ENCODE data around the gene TPRN. TPM values are rescaled to one million over a fixed set of nuclear protein-coding genes. Genes with fewer than 3 reads are reported as not detected.

The TPRN gene
- total RNA-seq, 1 experiment from 2014 or later, result 5.7 TPM

GRCh38 chr9:137172901-137173795 lies 27.4 kb downstream of the TPRN start:
- peaks cover 39% of the 10 kb centered on the region for H3K4me1 ChIP-seq (ENCODE audit: low read length)
- peaks cover 22% of the 10 kb centered on the region; the same call in 1 of the 2 replicates for H4K20me1 ChIP-seq (ENCODE audit: insufficient read depth, low read depth, low read length)
- H3K27me3 ChIP-seq (ENCODE audit: low read length), result no peaks in the 10 kb centered on the region
- H3K36me3 ChIP-seq (ENCODE audit: insufficient read depth, low read length), result no peaks in the 10 kb centered on the region
- no peaks in the 10 kb centered on the region for H3K79me2 ChIP-seq (ENCODE audit: low read length)
- H3K4me3 ChIP-seq (ENCODE audit: low read length), result no peak overlapping the region
- no peak overlapping the region for H3K4me2 ChIP-seq (ENCODE audit: low read depth, low read length, poor library complexity, severe bottlenecking)
- no peak overlapping the region for H2AFZ ChIP-seq (ENCODE audit: low read length)
- H3K9ac ChIP-seq (ENCODE audit: low read length), result no peak overlapping the region
- no peak for DNase-seq
- no peak overlapping the region for H3K27ac ChIP-seq (ENCODE audit: low read length)
- H3K9me2 ChIP-seq (replicated peaks; ENCODE audit: insufficient read depth, low read length), result no peaks in the 10 kb centered on the region
- no peaks in the 10 kb centered on the region for H3K9me3 ChIP-seq (ENCODE audit: low read length)

- H3K27ac ChIP-seq (ENCODE audit: low read length), result no peak overlapping the region
- no peaks in the 10 kb centered on the region for H3K9me3 ChIP-seq (ENCODE audit: low read length)
- H4K20me1 ChIP-seq (ENCODE audit: insufficient read depth, low read depth, low read length), result peaks cover 22% of the 10 kb centered on the region; the same call in 1 of the 2 replicates
- H3K9me2 ChIP-seq (replicated peaks; ENCODE audit: insufficient read depth, low read length), result no peaks in the 10 kb centered on the region
- H3K4me1 ChIP-seq (ENCODE audit: low read length), result peaks cover 39% of the 10 kb centered on the region
- H3K79me2 ChIP-seq (ENCODE audit: low read length), result no peaks in the 10 kb centered on the region
- DNase-seq, result no peak
- no peak overlapping the region for H3K4me2 ChIP-seq (ENCODE audit: low read depth, low read length, poor library complexity, severe bottlenecking)
- H3K27me3 ChIP-seq (ENCODE audit: low read length), result no peaks in the 10 kb centered on the region
- H2AFZ ChIP-seq (ENCODE audit: low read length), result no peak overlapping the region
- no peak overlapping the region for H3K4me3 ChIP-seq (ENCODE audit: low read length)
- no peak overlapping the region for H3K9ac ChIP-seq (ENCODE audit: low read length)
- no peaks in the 10 kb centered on the region for H3K36me3 ChIP-seq (ENCODE audit: insufficient read depth, low read length)
Observed at GRCh38 chr9:137171149-137171900, 29.2 kb downstream of the TPRN start.

- no peaks in the 10 kb centered on the region for H3K27me3 ChIP-seq (ENCODE audit: low read length)
Observed at GRCh38 chr9:137170486-137171148, 29.9 kb downstream of the TPRN start.

GRCh38 chr9:137169896-137170358 lies 30.6 kb downstream of the TPRN start, which contains the start of gene LRRC26:
Gene LRRC26 (minus strand): TSS chr9:137170051. CDS start chr9:137169943, 108 bp downstream.
- Histone ChIP-seq H3K9ac (ENCODE audit: low read length) (no peak within 1 kb of the TSS), H3K27me3 (ENCODE audit: low read length) (no peaks in the 10 kb centered on the region), H3K27ac (ENCODE audit: low read length) (no peak within 1 kb of the TSS), H2AFZ (ENCODE audit: low read length) (no peak within 1 kb of the TSS), H3K4me3 (ENCODE audit: low read length) (peak within 1 kb of the TSS; percentile 45; the same call in 1 of the 2 replicates), H3K79me2 (ENCODE audit: low read length) (no peaks in the 10 kb centered on the region), H3K4me1 (ENCODE audit: low read length) (peaks cover 35% of the 10 kb centered on the region), H3K9me3 (ENCODE audit: low read length) (no peaks in the 10 kb centered on the region), H4K20me1 (ENCODE audit: insufficient read depth, low read depth, low read length) (peaks cover 14% of the 10 kb centered on the region; the same call in 1 of the 2 replicates), H3K9me2 (replicated peaks; ENCODE audit: insufficient read depth, low read length) (no peaks in the 10 kb centered on the region), H3K4me2 (ENCODE audit: low read depth, low read length, poor library complexity, severe bottlenecking) (peak within 1 kb of the TSS; percentile 65), H3K36me3 (ENCODE audit: insufficient read depth, low read length) (no peaks in the 10 kb centered on the region)
- DNase-seq, result no peak

More at GRCh38 chr9:137170486-137171148, 29.9 kb downstream of the TPRN start:
- Histone ChIP-seq H3K4me1 (ENCODE audit: low read length) (peaks cover 39% of the 10 kb centered on the region), H3K4me3 (ENCODE audit: low read length) (no peak overlapping the region), H2AFZ (ENCODE audit: low read length) (no peak overlapping the region), H3K36me3 (ENCODE audit: insufficient read depth, low read length) (no peaks in the 10 kb centered on the region), H3K9me3 (ENCODE audit: low read length) (no peaks in the 10 kb centered on the region), H3K9ac (ENCODE audit: low read length) (no peak overlapping the region), H3K79me2 (ENCODE audit: low read length) (no peaks in the 10 kb centered on the region), H3K9me2 (replicated peaks; ENCODE audit: insufficient read depth, low read length) (no peaks in the 10 kb centered on the region), H4K20me1 (ENCODE audit: insufficient read depth, low read depth, low read length) (peaks cover 17% of the 10 kb centered on the region; the same call in 1 of the 2 replicates), H3K27ac (ENCODE audit: low read length) (no peak overlapping the region), H3K4me2 (ENCODE audit: low read depth, low read length, poor library complexity, severe bottlenecking) (no peak overlapping the region)
- DNase-seq, result no peak

GRCh38 chr9:137168904-137169856 lies 31.4 kb downstream of the TPRN start:
- Histone ChIP-seq H3K9me3 (ENCODE audit: low read length) (no peaks in the 10 kb centered on the region), H3K4me1 (ENCODE audit: low read length) (peaks cover 29% of the 10 kb centered on the region), H4K20me1 (ENCODE audit: insufficient read depth, low read depth, low read length) (peaks cover 13% of the 10 kb centered on the region; the same call in 1 of the 2 replicates), H3K79me2 (ENCODE audit: low read length) (no peaks in the 10 kb centered on the region), H3K27me3 (ENCODE audit: low read length) (no peaks in the 10 kb centered on the region), H3K9me2 (replicated peaks; ENCODE audit: insufficient read depth, low read length) (no peaks in the 10 kb centered on the region), H2AFZ (ENCODE audit: low read length) (no peak overlapping the region), H3K27ac (ENCODE audit: low read length) (no peak overlapping the region), H3K36me3 (ENCODE audit: insufficient read depth, low read length) (no peaks in the 10 kb centered on the region), H3K9ac (ENCODE audit: low read length) (no peak overlapping the region), H3K4me2 (ENCODE audit: low read depth, low read length, poor library complexity, severe bottlenecking) (peak overlapping the region; percentile 65), H3K4me3 (ENCODE audit: low read length) (peak overlapping the region; percentile 45; the same call in 1 of the 2 replicates)
- DNase-seq, result peak; percentile 66

GRCh38 chr9:137168573-137168903 lies 32.0 kb downstream of the TPRN start:
- no peaks in the 10 kb centered on the region for H3K36me3 ChIP-seq (ENCODE audit: insufficient read depth, low read length)
- DNase-seq, result no peak
- H3K4me3 ChIP-seq (ENCODE audit: low read length), result no peak overlapping the region
- no peaks in the 10 kb centered on the region for H3K9me2 ChIP-seq (replicated peaks; ENCODE audit: insufficient read depth, low read length)
- H3K9me3 ChIP-seq (ENCODE audit: low read length), result no peaks in the 10 kb centered on the region
- no peak overlapping the region for H3K9ac ChIP-seq (ENCODE audit: low read length)
- H2AFZ ChIP-seq (ENCODE audit: low read length), result no peak overlapping the region
- no peak overlapping the region for H3K27ac ChIP-seq (ENCODE audit: low read length)
- H3K79me2 ChIP-seq (ENCODE audit: low read length), result no peaks in the 10 kb centered on the region
- H3K4me1 ChIP-seq (ENCODE audit: low read length), result peaks cover 29% of the 10 kb centered on the region
- peaks cover 13% of the 10 kb centered on the region; the same call in 1 of the 2 replicates for H4K20me1 ChIP-seq (ENCODE audit: insufficient read depth, low read depth, low read length)
- no peak overlapping the region for H3K4me2 ChIP-seq (ENCODE audit: low read depth, low read length, poor library complexity, severe bottlenecking)
- no peaks in the 10 kb centered on the region for H3K27me3 ChIP-seq (ENCODE audit: low read length)
